Measurements from ENCODE around the gene RNU7-1. TPM values are rescaled to one million over a fixed set of nuclear protein-coding genes. Genes with fewer than 3 reads are reported as not detected.

The RNU7-1 gene
- total and polyA plus RNA-seq, 9 of the 15 experiments (the other 6 are each of a cell fraction or from before 2014, with no cell fraction given) = not detected

GRCh38 chr12:6914246-6914946, 29.2 kb upstream of the RNU7-1 start, which contains the start of gene ENO2 (continued):
- TF ChIP-seq BACH1 (tag; IDR thresholded peaks at IDR 0.05) (no peak), GABPB1 (CRISPR knock-in tag; IDR thresholded peaks at IDR 0.05) (0 out of 2 replicates have a peak, but pooled peaks have one; percentile 26), ZNF586 (CRISPR knock-in tag; conservative IDR thresholded peaks at IDR 0.05) (no peak), ATF6 (CRISPR knock-in tag; IDR thresholded peaks at IDR 0.05) (no peak), ZNF354B (CRISPR knock-in tag; IDR thresholded peaks at IDR 0.05) (no peak), ZSCAN29 (IDR thresholded peaks at IDR 0.05) (no peak), PHB (CRISPR knock-in tag; IDR thresholded peaks at IDR 0.05) (no peak), CHD1 (IDR thresholded peaks at IDR 0.05; ENCODE audit: low read length) (no peak), ZNF644 (tag; IDR thresholded peaks at IDR 0.05; ENCODE audit: low read depth) (no peak), E2F6 (IDR thresholded peaks at IDR 0.05; ENCODE audit: borderline replicate concordance in 1 of 2, extremely low read depth in 1 of 2, insufficient read depth in 1 of 2, insufficient read length in 1 of 2, low read depth in 1 of 2, low read length in 1 of 2, poor library complexity in 1 of 2, severe bottlenecking in 1 of 2) (peak in 1 of 2 experiments; percentile 51), FOSL1 (tag; conservative IDR thresholded peaks at IDR 0.05) (peak; percentile 70), VEZF1 (CRISPR knock-in tag; IDR thresholded peaks at IDR 0.05) (0 out of 2 replicates have a peak, but pooled peaks have one; percentile 40), KAT7 (CRISPR knock-in tag; IDR thresholded peaks at IDR 0.05; ENCODE audit: borderline replicate concordance) (no peak), NR2C2 (CRISPR knock-in tag; IDR thresholded peaks at IDR 0.05) (no peak), NR2C2 (tag; IDR thresholded peaks at IDR 0.05) (no peak), RB1 (IDR thresholded peaks at IDR 0.05; ENCODE audit: low read depth) (no peak), HOXB6 (CRISPR knock-in tag; IDR thresholded peaks at IDR 0.05; ENCODE audit: borderline replicate concordance) (no peak), ZNF583 (CRISPR knock-in tag; IDR thresholded peaks at IDR 0.05) (no peak), HLTF (IDR thresholded peaks at IDR 0.05) (no peak), ZNF79 (CRISPR knock-in tag; IDR thresholded peaks at IDR 0.05; ENCODE audit: low read depth) (no peak), E2F5 (CRISPR knock-in tag; IDR thresholded peaks at IDR 0.05) (no peak), ZNF212 (CRISPR knock-in tag; IDR thresholded peaks at IDR 0.05) (no peak), POLR2G (IDR thresholded peaks at IDR 0.05; ENCODE audit: low read depth, low read length) (peak; percentile 38), FOS (IDR thresholded peaks at IDR 0.05; ENCODE audit: extremely low read depth, insufficient read length) (no peak), KLF13 (tag; IDR thresholded peaks at IDR 0.05; ENCODE audit: borderline replicate concordance, low read depth) (no peak)

Measured in K562 (cell line).